ENCODE measurements around the gene IQSEC1.
A peak's percentile ranks its signal among the peaks of the same experiment; 100 is the strongest.
"Not testable (repeated sequence)": the region's sequence is repeated elsewhere in the genome, so short reads cannot be mapped to it uniquely, and the experiment has no call there.

IQSEC1 gene

DNA sequence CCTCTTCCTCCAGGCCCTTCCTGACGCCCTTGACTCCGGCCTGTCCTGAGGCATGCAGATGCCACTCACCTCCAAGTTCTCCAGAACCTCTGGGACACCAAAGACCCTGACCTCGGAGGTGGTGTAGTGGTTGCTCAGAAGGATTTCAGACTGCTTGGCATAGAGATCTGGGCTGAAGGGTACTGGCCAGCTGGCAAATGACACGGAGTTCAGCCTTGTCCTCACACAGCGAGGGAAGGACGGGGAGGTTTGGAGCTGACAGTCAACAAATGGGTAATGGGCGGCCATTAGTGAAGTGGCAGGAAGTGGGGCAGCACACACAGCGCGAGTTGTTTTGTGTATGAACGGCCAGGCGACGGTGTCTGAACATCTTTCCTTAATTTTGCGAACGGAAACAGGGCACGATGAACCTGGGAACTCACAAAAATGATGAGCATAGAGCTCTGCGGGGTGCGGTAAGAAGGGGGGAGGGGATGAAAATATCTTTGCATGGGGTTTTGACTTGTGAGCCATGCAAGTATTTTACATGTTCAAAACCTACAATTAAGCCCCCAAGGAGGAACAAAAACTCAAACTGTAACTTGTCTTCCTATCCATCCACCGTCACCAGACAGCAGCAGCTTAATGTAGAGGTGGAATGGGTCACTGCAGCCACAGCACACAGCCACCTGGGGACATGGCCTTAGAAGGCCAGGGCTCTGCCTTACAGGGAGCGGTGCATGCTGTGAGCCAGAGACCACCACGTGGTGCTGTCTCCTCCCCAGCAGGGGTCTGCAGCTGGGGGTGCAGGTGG is 188.2 kb downstream of the IQSEC1 start:
- DNase-seq: no peak

DNA sequence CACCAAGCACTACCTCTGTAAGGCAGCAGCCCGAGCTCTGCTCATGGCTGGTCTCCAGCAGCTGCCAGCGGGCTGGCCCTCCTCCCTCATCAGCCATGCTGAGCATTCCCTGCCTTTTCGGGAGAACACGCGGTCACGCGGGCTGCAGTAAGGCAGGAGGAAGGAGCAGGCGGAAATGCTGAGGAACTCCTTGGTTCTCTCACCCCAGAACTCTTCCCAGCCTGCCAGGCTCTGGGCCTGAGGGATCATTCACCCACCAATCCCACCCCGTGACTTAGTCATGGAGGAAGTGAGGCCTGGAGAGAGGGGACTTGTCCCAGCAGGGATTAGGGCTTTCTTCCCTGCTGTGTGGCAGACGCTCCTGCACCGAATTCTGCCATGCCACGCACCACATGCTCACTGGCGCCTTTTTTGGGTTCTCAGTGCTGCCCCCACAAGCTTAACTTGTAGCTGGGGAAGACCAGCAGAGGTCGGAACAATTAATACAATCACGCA is 189.0 kb downstream of the IQSEC1 start:
- peak; percentile 15 for DNase-seq

DNA sequence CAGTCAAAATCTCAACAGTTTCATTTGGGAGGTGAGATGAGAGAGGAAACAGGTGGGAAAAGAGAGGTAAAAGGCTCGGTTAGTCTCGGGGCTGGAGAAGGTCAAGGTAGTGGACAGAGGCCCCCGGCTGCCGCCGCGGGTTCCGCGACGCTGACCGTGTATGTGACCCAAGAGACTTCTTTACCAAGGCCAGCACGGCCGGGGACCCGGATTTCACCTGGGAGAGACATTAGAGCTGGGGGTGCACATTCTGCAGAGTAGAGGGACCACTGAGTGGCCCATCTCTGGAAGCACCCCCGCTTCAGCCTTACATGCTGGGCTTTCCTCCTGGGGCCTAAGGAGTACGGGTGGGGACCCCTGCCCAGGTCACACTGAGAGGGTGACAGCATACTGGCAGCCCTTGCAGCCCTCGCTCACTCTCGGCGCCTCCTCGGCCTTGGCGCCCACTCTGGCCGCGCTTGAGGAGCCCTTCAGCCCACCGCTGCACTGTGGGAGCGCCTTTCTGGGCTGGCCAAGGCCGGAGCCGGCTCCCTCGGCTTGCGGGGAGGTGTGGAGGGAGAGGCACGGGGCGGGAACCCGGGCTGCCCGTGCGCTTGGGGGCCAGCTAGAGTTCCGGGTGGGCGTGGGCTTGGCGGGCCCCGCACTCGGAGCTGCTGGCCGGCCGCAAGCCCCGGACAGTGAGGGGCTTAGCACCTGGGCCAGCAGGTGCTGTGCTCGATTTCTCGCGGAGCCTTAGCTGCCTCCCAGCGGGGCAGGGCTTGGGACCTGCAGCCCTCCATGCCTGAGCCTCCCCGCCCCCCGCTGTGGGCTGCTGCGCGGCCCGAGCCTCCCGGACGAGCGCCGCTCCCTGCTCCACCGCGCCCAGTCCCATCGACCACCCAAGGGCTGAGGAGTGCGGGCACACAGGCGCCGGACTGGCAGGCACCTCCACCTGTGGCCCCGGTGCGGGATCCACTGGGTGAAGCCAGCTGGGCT is 190.6 kb downstream of the IQSEC1 start:
- DNase-seq: no peak

DNA sequence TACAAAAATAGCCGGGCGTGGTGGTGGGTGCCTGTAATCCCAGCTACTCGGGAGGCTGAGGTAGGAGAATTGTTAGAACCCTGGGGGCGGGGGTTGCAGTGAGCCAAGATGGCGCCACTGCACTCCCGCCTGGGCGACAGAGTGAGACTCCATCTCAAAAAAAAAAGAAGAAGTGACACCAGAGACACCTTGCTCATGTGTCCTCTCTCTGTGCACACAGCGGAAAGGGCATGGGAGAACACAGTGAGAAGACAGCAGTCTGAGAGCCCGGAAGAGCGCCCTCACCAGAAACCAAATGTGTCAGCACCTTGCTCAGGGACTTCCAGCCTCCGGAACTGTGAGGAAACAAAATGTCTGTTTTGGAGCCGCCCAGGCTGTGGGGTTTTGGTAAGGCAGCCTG is 191.4 kb downstream of the IQSEC1 start:
- DNase-seq: not testable (repeated sequence)

DNA sequence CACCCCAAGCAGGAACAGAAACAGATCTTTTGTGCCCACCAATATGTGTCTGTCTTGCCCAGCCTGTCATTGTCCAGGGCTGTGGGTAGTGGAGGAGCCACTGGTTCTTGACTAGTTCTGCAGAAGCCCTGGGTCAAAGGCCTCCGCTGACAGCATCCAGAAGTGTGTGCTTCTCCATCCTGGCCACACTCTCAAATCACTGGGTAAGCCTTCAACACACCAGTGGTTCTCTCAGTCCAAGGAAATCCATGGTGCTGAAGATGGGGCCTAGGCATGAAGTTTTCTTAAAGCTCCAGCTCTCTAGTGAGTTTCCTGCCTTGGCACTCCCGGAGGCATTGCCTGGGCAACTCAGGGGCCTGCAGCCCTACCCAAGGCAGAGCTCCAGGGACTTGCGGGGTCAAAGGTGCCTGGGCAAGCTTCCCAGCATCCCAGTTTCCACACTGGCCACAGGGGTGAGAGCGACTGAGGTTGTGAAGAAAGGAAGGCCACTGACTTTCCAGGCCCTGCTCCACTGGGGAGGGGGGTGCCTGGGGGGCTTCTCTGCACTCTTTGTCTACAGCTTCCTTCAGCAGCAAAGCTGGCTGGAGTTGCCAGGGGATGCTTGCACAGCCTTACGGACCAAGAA is 193.9 kb downstream of the IQSEC1 start:
- no peak for DNase-seq

DNA sequence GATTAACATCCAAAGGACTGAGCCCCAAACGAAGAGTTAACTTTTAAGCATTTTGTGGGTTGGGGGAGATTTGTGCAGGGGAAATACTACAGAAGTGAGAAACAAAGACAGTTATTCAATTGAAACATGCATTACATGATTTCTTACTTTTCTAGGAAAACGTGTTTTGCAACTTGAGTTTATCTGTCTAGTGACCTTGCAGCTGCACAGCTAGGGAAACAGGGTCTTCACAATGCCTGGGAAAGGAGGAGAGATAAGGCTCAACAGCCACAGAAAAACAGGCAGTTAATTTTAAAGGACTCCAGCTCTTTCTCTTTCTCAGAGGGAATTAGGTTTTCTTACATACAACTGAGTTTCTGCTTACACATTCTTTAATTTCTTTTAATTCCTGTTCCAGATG is 194.5 kb downstream of the IQSEC1 start:
- not testable (repeated sequence) for DNase-seq

GRCh38 chr3:12878141-12878574 is 195.1 kb downstream of the IQSEC1 start:
- DNase-seq: no peak

GRCh38 chr3:12877040-12877439 is 196.2 kb downstream of the IQSEC1 start:
- no peak for DNase-seq

- no peak for DNase-seq
Measured at GRCh38 chr3:12875857-12876836, 197.1 kb downstream of the IQSEC1 start.

GRCh38 chr3:12871404-12871983 is 201.7 kb downstream of the IQSEC1 start:
- no peak for DNase-seq

- DNase-seq: no peak
Measured at GRCh38 chr3:12870942-12871341, 202.3 kb downstream of the IQSEC1 start.

DNA sequence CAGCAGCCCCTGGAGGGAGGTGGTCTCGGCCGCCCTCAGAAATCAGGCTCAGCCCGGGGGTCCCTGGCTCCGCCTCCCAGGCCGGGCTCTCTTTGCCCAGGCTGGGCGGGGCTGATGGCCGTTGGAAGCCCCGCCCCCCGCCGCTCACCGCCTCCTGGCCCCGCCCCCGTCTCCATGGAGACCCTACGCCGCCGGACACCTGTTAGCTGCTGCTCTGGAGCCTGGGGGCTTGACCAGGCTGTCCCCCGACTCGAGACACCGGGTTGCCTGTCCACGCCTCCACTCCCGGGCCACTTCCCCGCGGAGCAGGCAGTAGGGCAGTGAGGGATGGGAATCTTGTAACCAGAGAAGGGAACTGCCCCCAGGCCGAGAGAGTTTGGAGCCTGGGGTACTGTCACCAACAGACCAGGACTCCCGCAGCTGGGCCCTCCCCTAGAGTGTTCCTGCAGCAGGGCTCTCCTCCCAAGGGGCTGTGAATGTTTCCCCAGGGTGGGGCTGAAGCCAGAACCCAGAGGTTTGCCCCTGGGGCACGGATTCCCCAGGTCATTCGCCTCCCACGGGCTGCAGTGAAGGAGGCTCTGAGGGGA is 204.1 kb downstream of the IQSEC1 start:
- DNase-seq: peak; percentile 15

DNA sequence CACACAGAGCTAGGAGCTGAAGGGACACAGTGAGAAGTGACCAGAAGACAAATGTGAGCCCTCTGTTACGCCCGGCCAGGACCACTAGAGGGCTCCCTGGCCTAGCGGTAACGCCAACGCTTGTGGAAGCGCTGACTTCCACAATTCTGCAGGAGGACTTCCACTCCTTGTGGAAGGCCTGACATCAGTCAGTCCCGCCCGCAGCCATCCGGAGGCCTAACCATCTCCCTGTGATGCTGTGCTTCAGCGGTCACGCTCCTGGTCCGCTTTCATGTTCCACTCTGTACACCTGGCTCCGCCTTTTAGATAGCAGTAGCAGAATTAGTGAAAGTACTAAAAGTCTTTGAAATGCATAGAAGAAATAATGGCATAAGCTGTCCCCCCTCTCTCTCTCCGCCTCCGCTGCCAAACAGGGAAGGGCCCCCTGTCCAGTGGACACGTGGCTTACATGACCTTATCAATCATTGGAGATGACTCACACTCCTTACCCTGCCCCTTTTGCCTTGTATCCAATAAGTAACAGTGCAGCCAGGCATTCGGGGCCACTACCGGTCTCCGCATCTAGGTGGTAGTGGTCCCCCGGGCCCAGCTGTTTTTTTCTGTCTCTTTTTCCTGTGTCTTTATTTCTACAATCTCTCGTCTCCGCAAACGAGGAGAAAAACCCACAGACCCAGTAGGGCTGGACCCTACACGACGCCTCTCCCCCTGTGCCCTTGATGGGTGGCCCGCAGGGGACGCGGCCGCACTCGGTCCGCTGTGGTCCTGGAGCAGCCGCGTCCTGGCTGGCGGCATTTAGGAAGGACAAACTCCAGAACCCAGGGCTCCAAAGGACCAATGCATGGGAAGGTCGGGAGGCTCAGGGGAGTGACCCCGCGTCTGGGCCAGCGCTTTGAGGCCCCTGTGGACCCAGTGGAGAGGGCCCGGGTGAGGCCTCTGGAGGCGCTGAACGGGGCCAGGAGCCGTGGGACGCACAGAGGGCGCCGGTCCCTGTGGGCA is 204.9 kb downstream of the IQSEC1 start:
- DNase-seq: peak; percentile 76

DNA sequence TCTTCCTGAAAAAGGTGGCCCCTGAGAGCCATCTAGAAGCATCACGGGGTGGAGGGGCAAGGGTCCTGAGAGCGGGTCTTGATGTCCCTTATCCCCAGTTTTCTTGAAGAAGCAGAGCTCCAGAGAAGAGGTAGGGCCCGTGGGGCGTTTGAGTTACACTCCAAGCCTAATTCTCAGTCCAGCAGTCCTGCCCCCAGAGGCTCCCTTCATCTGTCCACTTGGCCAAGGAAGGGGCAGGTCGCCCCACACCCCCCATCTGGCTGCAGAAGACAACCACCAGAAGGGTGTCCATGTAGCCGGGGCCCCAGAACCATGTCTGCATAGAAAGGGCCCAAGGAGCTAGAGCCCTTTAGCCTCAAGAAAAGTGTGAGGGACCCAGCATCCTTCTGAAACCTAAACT is 206.4 kb downstream of the IQSEC1 start:
- no peak for DNase-seq

GRCh38 chr3:12865271-12865670 is 208.0 kb downstream of the IQSEC1 start:
- DNase-seq: no peak

GRCh38 chr3:12862387-12862786 is 210.8 kb downstream of the IQSEC1 start:
- DNase-seq: no peak

- no peak for DNase-seq
Measured at GRCh38 chr3:12861611-12862010, 211.6 kb downstream of the IQSEC1 start.

GRCh38 chr3:12859840-12860239 is 213.4 kb downstream of the IQSEC1 start:
- DNase-seq: no peak

- DNase-seq: no peak
Measured at GRCh38 chr3:12856626-12857025, 216.6 kb downstream of the IQSEC1 start.

- DNase-seq: no peak
Measured at GRCh38 chr3:12854565-12854964, 218.7 kb downstream of the IQSEC1 start.

Data from T1000 (cell line).